HCT116 (cell line): ENCODE data around the gene P2RX1.

Experiments used
- ATF3 ChIP-seq: IDR thresholded peaks from 2 replicates; pipeline ENCODE4 v1.6.1; 2012
- CEBPB ChIP-seq: IDR thresholded peaks from 2 replicates; pipeline ENCODE4 v1.6.1; 2012; ENCODE audit warnings: low read depth
- CTCF ChIP-seq, 3 experiments: fragments of 200-600 bp in 1 of 3; sonication (generic) in 1 of 3; IDR thresholded peaks in 2 of 3; conservative IDR thresholded peaks in 1 of 3; 2 replicates each; pipeline ENCODE4 v1.5.1; 2012 to 2017; ENCODE audit warnings: low read depth in 2 of 3, low read length in 2 of 3, antibody characterized with exemption in 1 of 3, borderline replicate concordance in 1 of 3, control low read depth in 1 of 3, mild to moderate bottlenecking in 1 of 3, mixed read lengths in 1 of 3, mixed run types in 1 of 3, moderate library complexity in 1 of 3; ENCODE audit not compliant: insufficient read depth in 1 of 3
- EZH2 ChIP-seq: fragments of 200-600 bp; sonication (generic); IDR thresholded peaks from 2 replicates; pipeline ENCODE4 v1.6.1; 2017; ENCODE audit warnings: antibody characterized with exemption, mixed run types
- FOSL1 ChIP-seq: IDR thresholded peaks from 2 replicates; pipeline ENCODE4 v1.6.1; 2012; ENCODE audit warnings: low read depth
- JUND ChIP-seq: IDR thresholded peaks from 2 replicates; pipeline ENCODE4 v1.6.1; 2012
- POLR2A ChIP-seq: IDR thresholded peaks from 2 replicates; pipeline ENCODE4 v1.7.0; 2011; ENCODE audit warnings: borderline replicate concordance; ENCODE audit not compliant: insufficient read depth, insufficient read length; ENCODE audit errors: extremely low read depth
- POLR2AphosphoS5 ChIP-seq: IDR thresholded peaks from 2 replicates; pipeline ENCODE4 v1.6.1; 2011; ENCODE audit warnings: mild to moderate bottlenecking, low read depth, low read length, moderate library complexity
- REST ChIP-seq: IDR thresholded peaks from 2 replicates; pipeline ENCODE4 v1.6.1; 2012; ENCODE audit warnings: low read depth
- SP1 ChIP-seq: IDR thresholded peaks from 2 replicates; pipeline ENCODE4 v1.6.1; 2012; ENCODE audit warnings: low read depth
- YY1 ChIP-seq: IDR thresholded peaks from 2 replicates; pipeline ENCODE4 v1.6.1; 2011; ENCODE audit warnings: low read length, low read depth, moderate library complexity, mild to moderate bottlenecking; ENCODE audit not compliant: insufficient replicate concordance; ENCODE audit errors: extremely low read depth
- ZFX ChIP-seq: fragments of 450-650 bp; IDR thresholded peaks from 2 replicates; pipeline ENCODE4 v1.6.1; 2017
- ZNF274 ChIP-seq: fragments of 200-500 bp; sonication (Bioruptor generic); IDR thresholded peaks from 2 replicates; pipeline ENCODE4 v1.6.1; 2014; ENCODE audit warnings: mild to moderate bottlenecking, low read depth, low read length, inconsistent platforms

GRCh38 chr17:3961564-3962047, 45.3 kb upstream of the P2RX1 start:
- TF ChIP-seq CEBPB (no peak), CTCF (IDR thresholded peaks at IDR 0.05 in 2 of 3, conservative IDR thresholded peaks at IDR 0.05 in 1 of 3; ENCODE audit: borderline replicate concordance in 1 of 3, insufficient read depth in 1 of 3, low read depth in 2 of 3, low read length in 2 of 3) (no peak), EZH2 (no peak), POLR2A (no peak), FOSL1 (no peak), POLR2AphosphoS5 (no peak), SP1 (no peak), JUND (no peak), YY1 (no peak), ZFX (no peak), REST (no peak), ATF3 (no peak), ZNF274 (no peak)
